G401 (cell line): ENCODE data around the gene ZIC2. TPM values are rescaled to one million over a fixed set of nuclear protein-coding genes. Genes with fewer than 3 reads are reported as not detected.
"Not testable (repeated sequence)": the region's sequence is repeated elsewhere in the genome, so short reads cannot be mapped to it uniquely, and the experiment has no call there.

Experiments
- DNase-seq: peaks from one replicate; pipeline ENCODE4 v3.0.0-alpha.2; 2015; ENCODE audit warnings: low spot score
- in situ Hi-C: cut with HindIII; loops from 2 replicates; pipeline ENCODE4 v1.10.0; 2016; ENCODE audit warnings: low sequenced_read_pairs, mixed read lengths
- total RNA-seq: library from RNA; depleted of rRNA; stranded (reverse); fragments of >200 nt; shearing (Covaris generic); gene quantifications from 2 replicates; pipeline ENCODE4 v1.2.3, GENCODE V29; 2014; rRNA removed

The ZIC2 gene
- total RNA-seq, 1 experiment from 2014 or later, result 16.8 TPM

- in situ Hi-C loops, result no loop called here
- DNase-seq, result peak; percentile 72
Measured at GRCh38 chr13:99993660-99994637, 12.4 kb downstream of the ZIC2 start.

DNA sequence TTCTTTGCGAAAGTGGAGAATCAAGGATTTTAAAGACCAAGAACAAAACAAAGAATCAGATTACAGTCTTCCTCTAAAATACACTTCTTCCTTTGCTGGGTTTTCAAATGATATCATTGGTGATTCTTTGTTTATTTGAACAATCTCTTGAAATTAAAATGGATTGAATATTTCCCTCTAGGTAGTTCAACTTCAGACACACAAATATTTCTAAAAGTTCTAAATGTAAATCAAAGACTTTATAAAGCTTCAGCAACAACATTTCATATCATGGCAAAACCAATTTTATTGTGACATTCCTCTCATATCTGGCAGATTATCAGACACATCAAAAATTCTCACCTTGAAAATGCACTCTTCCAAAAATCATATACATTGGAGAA lies 13.0 kb downstream of the ZIC2 start:
- peak; percentile 21 for DNase-seq
- in situ Hi-C loops, result no loop called here

GRCh38 chr13:99995104-99995588 lies 13.6 kb downstream of the ZIC2 start:
- peak; percentile 34 for DNase-seq
- in situ Hi-C loops, result no loop called here

DNA sequence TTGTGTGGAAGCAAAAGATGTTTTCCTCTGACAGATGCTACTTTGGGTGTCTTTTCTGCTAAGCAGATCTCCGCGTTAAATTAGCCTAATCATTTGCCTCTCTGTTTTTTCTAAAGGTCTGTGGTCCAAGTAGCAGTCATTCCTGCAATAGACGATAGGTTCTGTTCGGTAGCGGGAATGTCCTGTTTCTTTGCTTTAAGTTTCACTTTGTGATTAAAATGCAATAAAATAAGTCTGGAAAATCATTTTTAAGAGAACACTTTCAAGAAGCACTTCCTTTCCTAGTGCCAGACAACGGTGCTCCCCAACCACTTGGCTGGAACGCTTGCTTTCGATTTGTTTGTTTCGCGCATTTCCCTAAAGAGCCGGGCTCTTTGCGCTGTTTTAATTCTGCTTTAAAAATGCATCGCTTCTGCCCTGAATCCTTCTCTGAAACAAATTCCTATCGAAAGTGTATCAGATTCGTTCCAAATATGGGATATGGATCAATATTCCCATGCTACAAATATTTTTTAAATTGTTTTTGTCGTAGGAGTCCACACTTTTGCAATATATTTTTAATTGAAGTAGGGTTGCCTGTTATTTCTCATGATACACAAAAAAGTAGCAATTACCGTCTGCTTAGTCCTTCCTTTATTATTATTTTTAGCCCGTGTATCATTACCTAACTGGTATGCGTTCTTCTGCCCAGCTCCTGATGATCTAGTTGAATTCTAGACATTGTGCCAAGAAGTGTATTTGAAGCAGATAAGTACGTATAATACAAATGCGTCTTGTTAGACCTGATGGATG lies 14.2 kb downstream of the ZIC2 start:
- in situ Hi-C loops, result no loop called here
- peak; percentile 82 for DNase-seq

- DNase-seq, result peak; percentile 87
- in situ Hi-C loops, result no loop called here
Measured at GRCh38 chr13:99996381-99996973, 14.9 kb downstream of the ZIC2 start.

GRCh38 chr13:99997702-99998214 lies 16.2 kb downstream of the ZIC2 start:
- in situ Hi-C loops, result no loop called here
- DNase-seq, result no peak

GRCh38 chr13:99998261-99998660 lies 16.7 kb downstream of the ZIC2 start:
- DNase-seq, result no peak
- in situ Hi-C loops, result no loop called here

GRCh38 chr13:100014621-100015020 lies 33.0 kb downstream of the ZIC2 start:
- no peak for DNase-seq
- in situ Hi-C loops, result no loop called here

- no peak for DNase-seq
- in situ Hi-C loops, result no loop called here
Measured at GRCh38 chr13:100019780-100020356, 38.3 kb downstream of the ZIC2 start.

DNA sequence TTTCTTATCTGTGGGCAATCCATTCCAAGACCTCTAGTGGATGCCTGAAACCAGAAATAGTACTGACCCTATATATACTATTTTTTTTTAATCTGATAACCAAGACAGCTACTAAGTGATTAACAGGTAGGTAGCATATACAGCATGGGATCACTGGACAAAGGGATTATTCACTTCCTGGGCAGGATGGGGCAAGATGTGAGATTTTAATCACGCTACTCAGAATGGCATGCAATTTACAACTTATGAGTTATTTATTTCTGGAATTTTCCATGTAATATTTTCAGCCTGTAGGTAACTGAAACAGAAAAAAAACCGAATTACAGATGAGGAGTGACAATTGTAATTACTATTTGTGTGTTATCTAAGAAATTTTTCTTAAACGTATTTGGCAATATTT lies 41.2 kb downstream of the ZIC2 start:
- DNase-seq, result no peak
- in situ Hi-C loops, result no loop called here

DNA sequence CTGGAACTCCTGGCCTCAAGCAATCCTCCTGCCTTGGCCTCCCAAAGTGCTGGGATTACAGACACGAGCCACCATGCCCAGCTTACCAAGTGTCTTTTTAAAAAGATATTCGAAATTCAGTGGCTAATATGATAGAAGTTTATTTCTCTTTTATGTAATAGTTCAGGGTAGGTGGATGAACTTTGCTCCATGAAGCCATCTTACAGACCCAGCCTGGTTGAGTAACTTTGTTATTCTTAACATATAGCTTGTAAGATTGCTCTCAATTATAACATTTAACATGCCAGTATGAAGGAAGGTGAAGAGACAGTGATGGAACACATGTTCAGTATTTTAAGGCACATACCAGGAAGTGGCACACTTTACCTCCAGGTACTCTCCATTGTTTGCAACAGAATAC lies 42.4 kb downstream of the ZIC2 start:
- in situ Hi-C loops, result no loop called here
- no peak for DNase-seq

DNA sequence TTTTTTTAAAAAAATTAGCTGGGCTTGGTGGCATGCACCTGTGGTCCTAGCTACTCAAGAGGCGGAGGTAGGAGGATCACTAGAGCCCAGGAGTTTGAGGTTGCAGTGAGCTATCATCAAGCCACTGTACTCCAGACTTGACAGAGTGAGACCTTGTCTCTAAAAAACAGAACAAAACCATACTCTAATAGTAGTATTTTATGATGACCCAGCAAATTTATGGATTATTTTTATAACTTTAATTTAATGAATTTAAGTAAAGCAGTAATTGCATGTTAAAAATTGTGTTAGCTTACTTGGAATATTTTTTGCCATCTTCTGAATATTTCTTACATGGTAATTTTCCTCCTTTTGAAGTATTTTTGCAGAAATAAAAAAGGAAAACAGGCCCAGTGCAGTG lies 48.3 kb downstream of the ZIC2 start:
- no peak for DNase-seq
- in situ Hi-C loops, result no loop called here

DNA sequence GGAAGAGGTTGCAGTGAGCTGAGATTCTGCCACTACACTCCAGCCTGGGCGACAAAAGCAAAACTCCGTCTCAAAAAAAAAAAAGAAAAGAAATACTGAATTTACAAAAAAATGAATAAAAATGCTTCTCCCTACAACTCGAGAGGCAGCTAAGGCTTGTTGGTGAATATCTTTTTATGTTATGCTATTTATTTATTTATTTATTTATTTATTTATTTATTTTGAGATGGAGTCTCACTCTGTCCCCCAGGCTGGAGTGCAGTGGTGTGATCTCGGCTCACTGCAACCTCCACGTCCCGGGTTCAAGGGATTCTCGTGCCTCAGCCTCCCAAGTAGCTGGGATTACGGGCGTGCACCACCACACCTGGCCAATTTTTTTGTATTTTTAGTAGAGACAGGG lies 51.1 kb downstream of the ZIC2 start:
- in situ Hi-C loops, DNase-seq: not testable (repeated sequence)

GRCh38 chr13:100035936-100036335 lies 54.4 kb downstream of the ZIC2 start:
- in situ Hi-C loops, result no loop called here
- DNase-seq, result no peak

Other genes starting within 250 kb of the ZIC2 start
- gene ZIC5, start 10.0 kb upstream of the ZIC2 start, total RNA-seq, result 7.1 and 10.1 TPM in 2 replicates
- gene PCCA, start 107.3 kb downstream of the ZIC2 start, total RNA-seq, result 15.4 and 22.1 TPM in 2 replicates